Ascending aorta (tissue), 2 donors: ENCODE results near the gene BOD1. TPM values are rescaled to one million over a fixed set of nuclear protein-coding genes. Genes with fewer than 3 reads are reported as not detected.
A peak's percentile ranks its signal among the peaks of the same experiment; 100 is the strongest.

ENCODE experiments used
- DNase-seq, 2 donors: peaks; one replicate each; pipeline ENCODE4 v3.0.0-alpha.2; 2019; ENCODE audit warnings: low spot score in 2 of 2
- H3K27ac ChIP-seq, 2 donors: fragments of 200-600 bp; sonication (generic); one replicate each; pipeline ENCODE4 v1.5.1; 2016 to 2017; ENCODE audit warnings: mild to moderate bottlenecking in 1 of 2
- H3K27me3 ChIP-seq: fragments of 200-600 bp; sonication (generic); one replicate; pipeline ENCODE4 v1.5.1; 2017
- H3K36me3 ChIP-seq, 2 donors: fragments of 200-600 bp; sonication (generic); one replicate each; pipeline ENCODE4 v1.5.1; 2016
- H3K4me1 ChIP-seq, 2 donors: fragments of 200-600 bp; sonication (generic); one replicate each; pipeline ENCODE4 v1.5.1; 2016 to 2017; ENCODE audit warnings: mild to moderate bottlenecking in 1 of 2
- H3K4me3 ChIP-seq, 2 donors: fragments of 200-600 bp; sonication (generic); one replicate each; pipeline ENCODE4 v1.5.1; 2016 to 2017; ENCODE audit warnings: mild to moderate bottlenecking in 1 of 2
- H3K9me3 ChIP-seq, 2 donors: fragments of 200-600 bp; sonication (generic); one replicate each; pipeline ENCODE4 v1.5.1; 2016
- intact Hi-C: fragments of 100-400 bp; cut with DNase I; formaldehyde crosslinking; loops from one replicate; pipeline ENCODE4 v1.15.1; 2023
- total RNA-seq: library from RNA; depleted of rRNA; stranded (reverse); fragments of >200 nt; gene quantifications from one replicate; pipeline ENCODE4 v1.1.0, GENCODE V29; 2016
- TF ChIP-seq, protein P1 (sequence below), 3 experiments: fragments of 200-600 bp in 2 of 3; fragments of 450-650 bp in 1 of 3; sonication (generic) in 2 of 3; IDR thresholded peaks; one replicate each; pipeline ENCODE4 v1.5.1; 2016 to 2019; ENCODE audit warnings: antibody characterized with exemption in 3 of 3, mild to moderate bottlenecking in 1 of 3, moderate library complexity in 1 of 3

The BOD1 gene
- total RNA-seq, 1 donor from 2014 or later: 60.5 TPM

DNA sequence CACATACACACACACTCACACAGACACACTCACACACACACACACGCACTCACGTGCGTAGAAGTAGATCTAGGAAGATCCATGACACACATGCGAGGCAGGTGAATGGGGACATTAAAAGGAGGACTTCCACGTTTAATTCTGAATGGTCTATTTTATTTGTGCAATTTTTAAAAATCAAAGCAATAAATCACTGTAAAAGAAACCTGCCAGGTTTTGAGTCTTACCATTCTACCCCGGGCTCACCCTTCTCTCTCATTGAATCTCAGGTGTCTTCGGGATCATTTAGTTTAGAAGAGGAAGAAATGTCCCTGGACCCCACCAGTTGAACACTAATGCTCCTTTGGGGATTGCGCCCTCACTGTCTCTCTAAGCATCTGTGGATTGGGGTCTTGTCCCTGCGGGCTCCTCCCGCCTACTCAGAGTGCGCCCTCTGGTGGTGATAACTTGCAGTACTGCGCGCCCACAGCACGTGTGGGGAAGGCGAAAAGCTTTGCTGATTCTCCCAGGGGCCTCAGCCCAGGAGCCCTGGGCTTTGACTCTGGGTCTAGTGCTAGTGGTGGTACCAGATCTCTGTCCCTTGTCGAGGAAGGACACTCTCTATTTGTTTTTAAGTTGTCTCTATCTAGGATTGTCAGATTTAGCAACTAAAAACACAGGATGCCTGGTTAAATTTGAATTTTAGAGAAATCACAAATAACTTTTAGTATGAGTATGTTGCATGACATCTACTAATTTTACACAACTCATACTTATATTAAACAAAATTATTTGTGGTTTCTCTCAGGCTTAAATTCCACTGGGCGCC is 34.8 kb downstream of the BOD1 start:
- H3K36me3 ChIP-seq: no peaks in the 10 kb centered on the region
- no peak overlapping the region for H3K4me3 ChIP-seq
- intact Hi-C loops: no loop called here
- H3K9me3 ChIP-seq: peaks cover 0 to 13% of the 10 kb centered on the region in 2 donors
- TF ChIP-seq, protein P1, sequence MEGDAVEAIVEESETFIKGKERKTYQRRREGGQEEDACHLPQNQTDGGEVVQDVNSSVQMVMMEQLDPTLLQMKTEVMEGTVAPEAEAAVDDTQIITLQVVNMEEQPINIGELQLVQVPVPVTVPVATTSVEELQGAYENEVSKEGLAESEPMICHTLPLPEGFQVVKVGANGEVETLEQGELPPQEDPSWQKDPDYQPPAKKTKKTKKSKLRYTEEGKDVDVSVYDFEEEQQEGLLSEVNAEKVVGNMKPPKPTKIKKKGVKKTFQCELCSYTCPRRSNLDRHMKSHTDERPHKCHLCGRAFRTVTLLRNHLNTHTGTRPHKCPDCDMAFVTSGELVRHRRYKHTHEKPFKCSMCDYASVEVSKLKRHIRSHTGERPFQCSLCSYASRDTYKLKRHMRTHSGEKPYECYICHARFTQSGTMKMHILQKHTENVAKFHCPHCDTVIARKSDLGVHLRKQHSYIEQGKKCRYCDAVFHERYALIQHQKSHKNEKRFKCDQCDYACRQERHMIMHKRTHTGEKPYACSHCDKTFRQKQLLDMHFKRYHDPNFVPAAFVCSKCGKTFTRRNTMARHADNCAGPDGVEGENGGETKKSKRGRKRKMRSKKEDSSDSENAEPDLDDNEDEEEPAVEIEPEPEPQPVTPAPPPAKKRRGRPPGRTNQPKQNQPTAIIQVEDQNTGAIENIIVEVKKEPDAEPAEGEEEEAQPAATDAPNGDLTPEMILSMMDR (IDR thresholded peaks at IDR 0.05): peak; percentile 20 to 45 (median 32)
- no peaks in the 10 kb centered on the region for H3K4me1 ChIP-seq
- no peak for DNase-seq
- no peak overlapping the region for H3K27ac ChIP-seq
- H3K27me3 ChIP-seq: no peaks in the 10 kb centered on the region

DNA sequence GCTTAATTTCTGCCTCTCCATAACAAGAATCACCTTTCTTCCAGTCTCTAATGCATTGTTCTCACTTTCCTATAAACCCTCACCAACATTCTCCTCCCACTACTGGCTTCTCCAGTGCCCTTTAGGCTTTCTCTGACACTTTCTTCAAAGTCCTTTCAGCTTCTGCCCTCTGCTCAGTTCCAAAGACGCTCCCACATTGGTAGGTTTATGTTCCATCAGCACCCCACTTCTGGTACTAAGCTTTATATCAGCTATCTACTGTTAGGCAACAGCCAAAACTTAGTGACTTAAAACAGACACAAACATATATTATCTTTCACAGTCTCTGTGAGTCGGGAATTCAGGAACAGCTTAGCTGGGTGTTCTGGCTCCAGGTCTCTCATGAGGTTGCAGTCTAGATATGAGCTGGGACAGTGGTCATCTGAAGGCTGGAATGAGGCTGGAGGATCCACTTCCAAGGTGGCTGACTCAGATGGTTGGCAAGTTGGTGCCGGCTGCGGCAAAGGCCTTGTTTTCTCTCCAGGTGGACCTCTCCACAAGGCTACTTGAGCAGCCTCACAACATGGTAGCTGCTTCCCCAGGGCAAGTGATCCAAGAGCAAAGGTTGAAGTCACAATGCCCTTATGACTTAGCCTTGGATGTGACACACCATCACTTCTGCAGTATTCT is 37.4 kb downstream of the BOD1 start:
- H3K27ac ChIP-seq: no peak overlapping the region
- no peak for DNase-seq
- no peaks in the 10 kb centered on the region for H3K36me3 ChIP-seq
- TF ChIP-seq, protein P1 (IDR thresholded peaks at IDR 0.05): no peak
- no peaks in the 10 kb centered on the region for H3K27me3 ChIP-seq
- intact Hi-C loops: loop anchor here (10.0 kb wide), 2 partner anchors 124 to 874 kb away; no protein-coding TSS in a partner anchor
- H3K4me3 ChIP-seq: no peak overlapping the region
- H3K9me3 ChIP-seq: peaks cover 0 to 13% of the 10 kb centered on the region in 2 donors
- H3K4me1 ChIP-seq: no peaks in the 10 kb centered on the region

DNA sequence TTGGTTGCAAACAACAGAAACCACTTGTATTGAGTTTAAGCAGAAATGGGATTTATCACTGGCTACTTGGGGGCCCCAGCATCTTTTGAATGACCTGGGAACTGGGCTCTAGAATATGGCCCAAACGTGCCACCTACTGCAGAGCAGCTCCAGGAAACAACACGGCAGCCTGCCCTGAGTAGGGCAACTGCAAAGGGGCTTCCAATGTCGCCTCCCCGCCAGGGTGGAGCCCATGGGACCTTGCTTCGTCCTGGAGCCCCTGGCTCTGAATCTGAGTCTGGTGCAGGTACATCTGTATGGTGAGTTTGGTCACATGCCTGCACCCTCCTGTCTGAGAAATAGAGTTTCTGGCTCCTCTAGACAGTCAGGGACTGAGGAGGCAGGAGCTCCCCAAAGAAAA is 38.6 kb downstream of the BOD1 start:
- no peaks in the 10 kb centered on the region for H3K27me3 ChIP-seq
- TF ChIP-seq, protein P1 (IDR thresholded peaks at IDR 0.05): no peak
- intact Hi-C loops: loop anchor here (10.0 kb wide), 2 partner anchors 123 to 873 kb away; no protein-coding TSS in a partner anchor
- H3K4me1 ChIP-seq: peaks cover 0 to 1% of the 10 kb centered on the region in 2 donors
- H3K27ac ChIP-seq: no peak overlapping the region
- DNase-seq: no peak
- peaks cover 0 to 13% of the 10 kb centered on the region in 2 donors for H3K9me3 ChIP-seq
- no peak overlapping the region for H3K4me3 ChIP-seq
- no peaks in the 10 kb centered on the region for H3K36me3 ChIP-seq

DNA sequence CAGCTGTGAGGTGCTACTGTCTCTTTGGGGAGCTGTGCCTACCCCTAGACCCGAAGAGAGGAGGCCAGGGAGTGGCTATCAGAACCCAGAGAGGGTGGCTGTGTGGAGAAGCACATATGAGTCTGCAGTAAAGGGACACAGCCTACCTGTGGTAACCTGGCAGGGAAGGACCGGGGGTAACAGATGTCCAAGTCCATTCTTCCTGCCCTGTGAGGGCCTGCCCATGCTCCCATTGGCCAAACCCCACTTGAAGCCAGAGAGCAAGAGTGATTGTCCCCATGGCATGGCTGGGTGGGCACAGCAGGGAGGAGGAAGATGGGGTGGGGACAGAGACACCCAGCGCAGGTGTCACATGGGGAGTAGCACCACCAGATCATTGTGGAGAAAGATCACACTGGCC is 39.3 kb downstream of the BOD1 start:
- Histone ChIP-seq H3K4me3 (no peak overlapping the region), H3K27ac (no peak overlapping the region), H3K36me3 (no peaks in the 10 kb centered on the region), H3K9me3 (peaks cover 0 to 13% of the 10 kb centered on the region in 2 donors), H3K27me3 (no peaks in the 10 kb centered on the region), H3K4me1 (peaks cover 0 to 3% of the 10 kb centered on the region in 2 donors)
- TF ChIP-seq, protein P1 (IDR thresholded peaks at IDR 0.05): no peak
- no peak for DNase-seq
- intact Hi-C loops: loop anchor here (10.0 kb wide), 2 partner anchors 122 to 872 kb away; no protein-coding TSS in a partner anchor

DNA sequence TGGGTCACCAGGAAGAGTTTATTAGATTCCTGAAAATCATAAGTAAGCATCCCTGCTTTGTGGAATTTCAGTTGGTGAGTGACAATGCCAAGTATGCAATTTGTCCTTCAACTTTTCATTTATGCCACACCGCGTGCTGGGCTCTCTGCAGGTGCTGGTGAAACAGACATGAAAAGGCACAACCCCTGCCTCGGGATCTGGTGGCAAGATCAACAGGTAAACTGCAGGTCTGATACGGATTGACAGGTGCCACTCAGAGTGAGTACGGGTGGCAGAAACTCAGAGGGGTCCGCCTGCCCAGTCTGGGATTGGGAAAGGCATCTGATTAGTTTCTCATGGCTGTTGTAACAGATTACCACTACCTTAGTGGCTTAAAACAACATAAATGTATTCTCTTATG is 40.5 kb downstream of the BOD1 start:
- H3K4me3 ChIP-seq: no peak overlapping the region
- H3K36me3 ChIP-seq: no peaks in the 10 kb centered on the region
- no peak for DNase-seq
- no peak overlapping the region for H3K27ac ChIP-seq
- intact Hi-C loops: loop anchor here (10.0 kb wide), 2 partner anchors 121 to 871 kb away; no protein-coding TSS in a partner anchor
- H3K27me3 ChIP-seq: no peaks in the 10 kb centered on the region
- H3K9me3 ChIP-seq: peaks cover 0 to 13% of the 10 kb centered on the region in 2 donors
- peaks cover 0 to 3% of the 10 kb centered on the region in 2 donors for H3K4me1 ChIP-seq
- TF ChIP-seq, protein P1 (IDR thresholded peaks at IDR 0.05): no peak
